Islet precursor cell (in vitro differentiated cells): ENCODE measurements around the gene C12orf42.

ENCODE experiments used
- DNase-seq: peaks from one replicate; pipeline ENCODE4 v3.0.0-alpha.2; 2018

Gene C12orf42

GRCh38 chr12:103423516-103423910, 72.3 kb downstream of the C12orf42 start:
- DNase-seq: no peak

GRCh38 chr12:103422746-103423515, 72.8 kb downstream of the C12orf42 start:
- DNase-seq: no peak

GRCh38 chr12:103422328-103422727, 73.4 kb downstream of the C12orf42 start:
- no peak for DNase-seq

- no peak for DNase-seq
These were observed 74.4 kb downstream of the C12orf42 start for GRCh38 chr12:103421402-103421801.

DNA sequence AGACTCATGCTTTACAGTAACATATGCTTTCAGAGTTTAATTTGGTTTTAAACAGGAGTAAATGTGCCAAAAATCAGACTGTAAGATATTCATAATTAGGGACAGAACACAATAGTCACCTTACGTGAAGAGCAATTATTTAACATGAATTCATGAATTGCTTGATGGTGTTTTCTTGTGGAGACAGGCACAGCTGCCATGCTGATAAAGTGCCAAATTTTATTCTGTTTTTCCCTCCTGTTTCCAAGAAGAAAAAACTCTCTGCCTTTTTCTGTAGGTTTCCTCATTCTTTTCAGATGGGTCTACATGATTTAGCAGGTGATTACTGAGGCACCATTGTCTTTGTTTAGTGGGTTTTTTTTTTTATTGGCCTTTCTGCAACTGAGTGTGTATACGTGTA, 80.1 kb downstream of the C12orf42 start:
- DNase-seq: no peak

- DNase-seq: peak; percentile 81
These were observed 94.3 kb downstream of the C12orf42 start for GRCh38 chr12:103401421-103401820.

DNA sequence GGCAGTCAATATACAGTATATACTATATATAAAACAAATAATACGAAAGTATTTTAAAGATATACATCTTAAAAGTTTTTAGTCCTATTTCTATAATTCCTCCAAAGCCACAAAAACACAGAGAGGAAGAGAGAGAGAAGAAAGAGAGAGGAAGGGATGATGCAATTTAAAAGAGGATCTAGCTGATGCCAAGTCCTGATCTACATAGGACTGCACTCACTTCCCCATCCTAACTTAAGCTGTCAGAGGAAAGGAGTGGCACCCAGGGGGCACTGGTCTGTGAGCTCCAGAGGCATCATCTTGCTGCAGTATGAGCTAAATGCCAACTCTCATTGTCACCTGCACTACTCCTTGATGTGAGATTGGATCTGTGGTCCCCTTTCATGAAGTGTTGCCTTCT, 95.8 kb downstream of the C12orf42 start:
- DNase-seq: no peak

- no peak for DNase-seq
These were observed 98.2 kb downstream of the C12orf42 start for GRCh38 chr12:103397536-103397935.

- no peak for DNase-seq
These were observed 103.0 kb downstream of the C12orf42 start for GRCh38 chr12:103392722-103393121.

DNA sequence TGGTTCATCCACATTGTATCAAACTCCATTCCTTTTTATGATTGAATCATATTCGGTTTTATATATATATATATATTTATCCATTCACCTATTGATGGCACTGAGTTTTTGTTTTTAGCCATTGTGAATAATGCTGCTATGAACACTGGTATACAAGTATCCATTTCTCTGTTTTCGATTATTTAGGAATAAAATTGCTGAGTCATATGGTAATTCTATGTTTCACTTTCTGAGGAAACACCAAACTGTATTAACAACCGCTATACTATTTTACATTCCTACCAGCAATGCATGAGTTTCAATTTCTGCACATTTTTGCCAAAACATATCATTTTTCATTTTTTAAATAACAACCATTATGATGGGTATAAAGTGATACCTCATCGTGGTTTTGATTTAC, 104.7 kb downstream of the C12orf42 start:
- no peak for DNase-seq

DNA sequence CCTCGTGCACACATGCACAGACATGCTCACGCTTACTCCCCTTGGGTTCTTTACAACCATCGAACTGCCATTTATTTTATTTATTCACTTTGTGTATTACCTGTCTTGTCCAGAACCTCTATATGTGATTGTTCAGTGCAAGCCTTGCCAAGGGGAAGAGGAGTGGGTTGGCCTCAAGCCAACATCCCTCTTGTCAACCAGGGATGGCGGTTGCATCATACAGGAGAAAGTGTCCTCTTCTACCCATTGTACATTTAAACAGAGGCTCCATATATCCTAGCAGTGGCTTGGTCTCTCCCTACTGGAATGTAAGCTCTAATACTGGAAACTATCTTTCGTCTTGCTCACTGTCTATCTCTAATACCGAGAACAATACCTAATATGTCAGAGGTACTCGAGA, 108.4 kb downstream of the C12orf42 start:
- no peak for DNase-seq

DNA sequence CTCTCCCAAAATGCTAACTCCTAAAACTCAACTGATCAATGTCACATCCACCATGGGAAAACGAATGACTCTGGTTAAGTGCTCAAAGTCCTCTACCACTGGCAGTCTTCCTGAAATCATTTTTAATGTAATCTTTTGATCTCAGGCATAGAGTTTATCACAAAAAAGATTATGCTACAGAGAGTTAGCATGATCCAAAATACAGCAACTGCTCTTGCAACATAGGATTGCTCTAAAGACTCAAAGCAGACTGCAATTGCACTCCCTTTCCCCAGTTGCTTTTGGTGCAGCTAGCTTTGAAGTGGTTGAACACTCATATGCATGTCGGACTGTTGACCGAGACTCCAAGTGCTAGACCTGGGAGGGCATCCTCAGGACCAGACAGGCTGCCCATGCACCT, 109.3 kb downstream of the C12orf42 start:
- no peak for DNase-seq

DNA sequence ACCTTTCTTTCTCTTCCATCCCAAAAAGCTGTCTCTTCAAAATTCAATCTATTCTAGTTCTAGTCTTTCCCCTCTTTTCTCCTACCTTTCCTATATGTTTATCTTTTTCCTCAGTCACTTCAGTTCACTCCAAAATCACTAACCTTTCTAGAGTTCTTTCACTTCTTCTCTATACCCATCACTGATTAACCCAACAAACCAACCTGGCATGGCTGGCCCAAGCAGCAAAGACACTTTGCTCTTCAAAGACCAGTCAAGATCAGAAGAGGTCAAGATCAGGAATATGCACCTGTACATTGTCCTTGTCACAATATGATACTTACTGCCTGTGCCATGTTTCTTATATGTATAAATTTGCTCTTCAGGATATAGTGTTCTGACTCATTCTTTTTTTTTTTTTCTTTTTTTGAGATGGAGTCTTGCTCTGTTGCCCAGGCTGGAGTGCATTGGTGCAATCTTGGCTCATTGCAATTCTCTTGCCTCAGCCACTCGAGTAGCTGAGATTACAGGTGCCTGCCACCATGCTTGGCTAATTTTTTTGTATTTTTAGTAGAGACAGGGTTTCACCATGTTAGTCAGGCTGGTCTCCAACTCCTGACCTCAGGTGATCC, 112.9 kb downstream of the C12orf42 start:
- no peak for DNase-seq

GRCh38 chr12:103382119-103382518, 113.6 kb downstream of the C12orf42 start:
- no peak for DNase-seq

- no peak for DNase-seq
These were observed 116.1 kb downstream of the C12orf42 start for GRCh38 chr12:103379670-103380069.

DNA sequence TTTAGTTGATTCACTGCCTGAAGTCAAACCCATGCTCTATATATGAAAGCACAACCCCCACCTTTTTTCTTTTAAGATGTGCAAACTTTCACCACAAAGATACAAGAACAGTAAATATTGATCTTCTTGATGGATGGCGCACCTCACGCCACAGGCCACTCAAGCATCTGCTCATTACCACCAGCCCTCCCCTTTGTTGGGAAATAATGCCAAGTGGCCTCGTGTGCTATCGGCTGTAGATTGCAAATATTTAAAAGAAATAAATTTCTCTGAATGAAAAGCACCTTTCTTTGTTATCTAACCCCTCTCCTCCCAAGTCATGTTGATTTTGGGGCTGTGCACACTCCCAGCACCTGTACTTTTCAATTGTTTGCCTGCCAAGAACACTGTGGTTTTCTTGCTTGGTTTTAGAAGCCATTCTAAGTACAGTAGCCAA, 122.7 kb downstream of the C12orf42 start:
- no peak for DNase-seq

DNA sequence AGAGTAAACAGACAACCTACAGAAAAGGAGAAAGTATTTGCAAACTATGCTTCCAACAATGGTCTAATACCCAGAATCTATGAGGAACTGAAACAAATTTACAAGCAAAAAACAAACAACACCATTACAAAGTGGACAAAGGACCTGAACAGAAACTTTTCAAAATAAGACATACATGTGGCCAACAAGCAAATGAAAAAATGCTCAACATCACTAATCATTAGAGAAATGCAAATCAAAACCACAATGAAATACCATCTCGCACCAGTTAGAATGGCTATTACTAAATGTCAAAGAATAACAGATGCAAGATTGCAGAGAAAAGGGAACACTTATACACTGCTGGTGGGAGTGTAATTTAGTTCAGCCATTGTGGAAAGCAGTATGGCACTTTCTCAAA, 125.8 kb downstream of the C12orf42 start:
- DNase-seq: no peak

- no peak for DNase-seq
These were observed 127.6 kb downstream of the C12orf42 start for GRCh38 chr12:103368167-103368566.

DNA sequence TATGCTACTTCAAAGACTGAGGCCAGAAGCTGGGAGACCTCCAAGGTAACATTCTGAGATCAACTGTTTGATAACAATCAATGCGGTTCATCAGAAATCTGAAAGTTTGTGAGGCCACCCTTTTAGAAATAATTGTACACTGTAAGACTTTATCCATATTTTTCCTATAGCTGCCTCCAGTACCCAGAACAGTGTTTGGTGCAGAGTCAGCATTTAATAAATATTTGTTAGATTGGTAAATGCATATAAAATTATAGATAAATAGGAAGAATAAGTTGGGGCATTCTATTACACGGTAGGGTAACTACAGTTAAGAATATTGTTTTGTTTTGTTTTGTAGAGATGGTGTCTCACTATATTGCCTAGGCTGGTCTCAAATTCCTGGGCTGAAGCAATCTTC, 141.4 kb downstream of the C12orf42 start:
- no peak for DNase-seq

GRCh38 chr12:103353913-103354312, 141.9 kb downstream of the C12orf42 start:
- no peak for DNase-seq

DNA sequence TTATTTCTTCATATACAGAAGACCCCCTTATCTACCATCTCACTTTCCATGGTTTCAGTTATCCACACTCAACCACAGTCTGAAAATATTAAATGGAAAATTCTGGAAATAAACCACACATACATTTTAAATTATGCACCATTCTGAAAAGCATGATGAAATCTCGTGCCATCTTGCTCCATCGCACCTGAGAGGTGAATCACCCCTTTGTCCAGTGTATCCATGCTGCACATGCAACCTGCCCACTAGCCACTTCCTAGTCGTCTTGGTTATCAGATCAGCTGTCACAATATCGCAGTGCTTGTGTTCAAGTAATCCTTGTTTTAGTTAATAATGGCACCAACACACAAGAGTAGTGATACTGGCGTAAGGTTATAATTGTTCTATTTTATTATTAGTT, 145.7 kb downstream of the C12orf42 start:
- DNase-seq: no peak

GRCh38 chr12:103348935-103349334, 146.8 kb downstream of the C12orf42 start:
- no peak for DNase-seq

DNA sequence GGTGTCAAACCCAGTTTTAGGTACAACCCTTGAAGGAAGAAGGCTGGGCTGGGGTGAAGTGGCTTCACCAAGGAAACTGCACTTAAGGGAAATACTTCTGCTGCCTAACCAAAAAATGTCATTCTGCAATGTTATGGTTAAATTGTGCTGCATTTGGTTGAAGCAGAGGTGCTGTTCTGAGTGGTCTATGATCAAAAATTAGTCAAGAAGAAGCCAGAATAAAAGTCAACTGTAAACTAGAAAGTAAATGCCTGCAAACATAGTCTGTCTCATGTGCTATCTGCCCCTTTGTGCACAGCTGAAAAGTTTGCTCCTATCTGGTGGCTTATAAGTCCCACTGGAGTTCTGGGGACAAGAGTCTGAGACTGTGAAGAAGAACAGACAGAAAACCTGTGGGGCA, 158.8 kb downstream of the C12orf42 start:
- no peak for DNase-seq

DNA sequence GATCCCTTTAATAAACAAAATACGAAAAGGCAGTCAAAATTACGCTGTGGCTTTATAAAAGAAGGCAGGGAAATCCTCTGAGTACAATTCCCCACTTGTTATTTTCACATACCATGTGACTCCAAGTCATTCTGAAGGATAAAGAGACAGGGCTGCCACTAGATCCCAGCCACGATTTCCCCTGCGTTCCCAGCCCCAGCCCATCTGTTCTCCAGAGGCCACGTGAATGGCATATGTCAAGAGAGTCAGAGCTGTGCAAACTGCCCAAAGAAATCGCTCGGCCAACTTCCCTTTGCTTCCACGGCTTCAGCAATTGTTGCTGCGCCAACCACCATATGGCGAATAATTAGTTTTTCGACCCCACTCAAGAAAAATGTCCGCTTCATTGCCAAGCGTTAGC, 161.3 kb downstream of the C12orf42 start:
- DNase-seq: no peak

DNA sequence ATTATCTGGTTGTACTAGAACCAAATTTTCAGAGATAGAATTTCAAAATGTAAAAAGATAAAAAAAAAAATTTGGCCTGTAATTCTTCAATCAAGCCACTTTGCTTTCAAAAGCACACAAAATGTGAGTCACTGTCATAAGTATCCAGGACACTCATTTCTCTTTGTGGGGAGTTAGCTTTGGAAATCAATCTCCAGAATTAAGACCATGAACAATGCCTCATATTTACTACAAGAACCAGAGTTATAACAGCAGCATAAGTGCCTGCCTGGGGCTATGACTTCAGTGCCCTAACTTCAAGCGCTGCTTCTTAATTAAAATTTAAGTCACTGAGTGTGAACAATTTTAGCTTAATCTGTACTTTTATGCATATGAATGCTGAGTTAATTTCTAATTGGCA, 162.1 kb downstream of the C12orf42 start:
- DNase-seq: no peak
